ENCODE data around the gene SMPD1.
A peak's percentile ranks its signal among the peaks of the same experiment; 100 is the strongest.

GRCh38 chr11:6443269-6444003, 53.2 kb downstream of the SMPD1 start:
- TF ChIP-seq CTCF (IDR thresholded peaks at IDR 0.05; ENCODE audit: low read depth, low read length) (peak; percentile 84), EZH2phosphoT487 (IDR thresholded peaks at IDR 0.05; ENCODE audit: low read depth) (no peak)

Data from OCI-LY3 (cell line).